ENCODE data around the gene ITIH2. TPM values are rescaled to one million over a fixed set of nuclear protein-coding genes. Genes with fewer than 3 reads are reported as not detected.

Gene ITIH2
- total RNA-seq, 1 donor from 2014 or later = not detected

- peak; percentile 97 for ATAC-seq
- peak; percentile 99 for DNase-seq (ENCODE audit: missing footprints)
- intact Hi-C loops (cut with DNase I) = loop anchor here (2.0 kb wide), 1 partner anchor 31 kb away; the partner anchor contains the start of gene TAF3
Observed at GRCh38 chr10:7787857-7788638, 84.9 kb downstream of the ITIH2 start, which contains the start of the genes ATP5F1C and KIN. ATP5F1C (plus strand) TSS chr10:7788177; CDS start chr10:7788208, 31 bp downstream. KIN (minus strand) TSS chr10:7787993; CDS start chr10:7787933, 60 bp downstream.

- intact Hi-C loops (cut with DNase I) = loop anchor here (2.0 kb wide), 1 partner anchor 30 kb away; the partner anchor contains the start of gene TAF3
- no peak for DNase-seq (ENCODE audit: missing footprints)
Observed at GRCh38 chr10:7788639-7789286, 85.6 kb downstream of the ITIH2 start.

GRCh38 chr10:7789390-7789789 is 86.3 kb downstream of the ITIH2 start:
- intact Hi-C loops (cut with DNase I) = loop anchor here (2.0 kb wide), 1 partner anchor 29 kb away; the partner anchor contains the start of gene TAF3
- DNase-seq (ENCODE audit: missing footprints) = no peak
- ATAC-seq = peak; percentile 39

More at GRCh38 chr10:7788639-7789286, 85.6 kb downstream of the ITIH2 start:
- ATAC-seq = peak; percentile 6

GRCh38 chr10:7792541-7792940 is 89.4 kb downstream of the ITIH2 start:
- intact Hi-C loops (cut with DNase I) = no loop called here
- DNase-seq (ENCODE audit: missing footprints) (no peak), ATAC-seq (no peak)

GRCh38 chr10:7794251-7795026 is 91.3 kb downstream of the ITIH2 start:
- DNase-seq (ENCODE audit: missing footprints) (no peak), ATAC-seq (no peak)
- intact Hi-C loops (cut with DNase I) = no loop called here

- peak; percentile 89 for ATAC-seq
- DNase-seq (ENCODE audit: missing footprints) = no peak
- intact Hi-C loops (cut with DNase I) = no loop called here
Observed at GRCh38 chr10:7795605-7796004, 92.5 kb downstream of the ITIH2 start.

GRCh38 chr10:7797582-7797981 is 94.5 kb downstream of the ITIH2 start:
- intact Hi-C loops (cut with DNase I) = no loop called here
- DNase-seq (ENCODE audit: missing footprints) (no peak), ATAC-seq (peak; percentile 54)

Other genes with a start within 250 kb of the ITIH2 start
- 10.3 TPM for gene ITIH5, start 36.4 kb upstream of the ITIH2 start, total RNA-seq
- 7.5 TPM for gene KIN, start 84.7 kb downstream of the ITIH2 start, total RNA-seq
- 804 TPM for gene ATP5F1C, start 84.9 kb downstream of the ITIH2 start, total RNA-seq
- gene TAF3, start 115.2 kb downstream of the ITIH2 start, total RNA-seq = 11.8 TPM

Data from Right ventricle myocardium inferior (tissue), 1 donor.